Neural progenitor cell (in vitro differentiated cells): ENCODE measurements around the gene GORAB. TPM values are rescaled to one million over a fixed set of nuclear protein-coding genes. Genes with fewer than 3 reads are reported as not detected.

Experiments used
- DNase-seq: peaks from one replicate; pipeline ENCODE4 v3.0.0-alpha.2; 2016; ENCODE audit warnings: low spot score
- H2AFZ ChIP-seq: fragments of 200-600 bp; sonication (generic); replicated peaks from 2 replicates; pipeline ENCODE4 v1.6.1; 2016; ENCODE audit warnings: antibody characterized with exemption
- H3F3A ChIP-seq: fragments of 200-600 bp; sonication (generic); 2 replicates; pipeline ENCODE4 v1.6.1; 2016; ENCODE audit warnings: antibody characterized with exemption, low read depth
- H3K27ac ChIP-seq: fragments of 200-600 bp; sonication (generic); 2 replicates; pipeline ENCODE4 v1.5.1; 2016; ENCODE audit warnings: mild to moderate bottlenecking
- H3K27me3 ChIP-seq: fragments of 200-600 bp; sonication (generic); 2 replicates; pipeline ENCODE4 v1.6.1; 2016; ENCODE audit warnings: mild to moderate bottlenecking, moderate library complexity
- H3K36me3 ChIP-seq: fragments of 200-600 bp; sonication (generic); 2 replicates; pipeline ENCODE4 v1.5.1; 2016
- H3K4me1 ChIP-seq: fragments of 200-600 bp; sonication (generic); 2 replicates; pipeline ENCODE4 v1.6.1; 2016; ENCODE audit warnings: mixed run types
- H3K4me2 ChIP-seq: fragments of 200-600 bp; sonication (generic); 2 replicates; pipeline ENCODE4 v1.6.1; 2016
- H3K4me3 ChIP-seq: fragments of 200-600 bp; sonication (generic); 2 replicates; pipeline ENCODE4 v1.5.1; 2016
- H3K79me2 ChIP-seq: fragments of 200-600 bp; sonication (generic); 2 replicates; pipeline ENCODE4 v1.6.1; 2016; ENCODE audit warnings: low read depth
- H3K9ac ChIP-seq: fragments of 200-600 bp; sonication (generic); 2 replicates; pipeline ENCODE4 v1.6.1; 2016
- H3K9me3 ChIP-seq: fragments of 200-600 bp; sonication (generic); 2 replicates; pipeline ENCODE4 v1.5.1; 2016; ENCODE audit warnings: low read depth
- H4K20me1 ChIP-seq: fragments of 200-600 bp; sonication (generic); 2 replicates; pipeline ENCODE4 v1.6.1; 2016; ENCODE audit warnings: low read depth
- H3K27ac Mint-ChIP-seq: 3 replicates; pipeline ENCODE4 v1.8.0; 2021; ENCODE audit warnings: mixed read lengths
- H3K27me3 Mint-ChIP-seq: 2 replicates; pipeline ENCODE4 v1.8.0; 2022; ENCODE audit warnings: low read depth, mild to moderate bottlenecking, inconsistent platforms, moderate library complexity, mixed read lengths; ENCODE audit not compliant: insufficient read depth
- H3K36me3 Mint-ChIP-seq: 3 replicates; pipeline ENCODE4 v1.8.0; 2021; ENCODE audit warnings: mixed read lengths
- H3K4me1 Mint-ChIP-seq: 3 replicates; pipeline ENCODE4 v1.8.0; 2021; ENCODE audit warnings: mixed read lengths
- H3K4me3 Mint-ChIP-seq: 3 replicates; pipeline ENCODE4 v1.8.0; 2021; ENCODE audit warnings: mild to moderate bottlenecking, moderate library complexity, mixed read lengths
- H3K9me3 Mint-ChIP-seq: 3 replicates; pipeline ENCODE4 v1.8.0; 2020; ENCODE audit warnings: mixed read lengths
- EZH2 ChIP-seq: fragments of 200-600 bp; sonication (generic); IDR thresholded peaks from 2 replicates; pipeline ENCODE4 v1.6.1; 2017; ENCODE audit warnings: antibody characterized with exemption, mild to moderate bottlenecking, moderate library complexity
- EZH2phosphoT487 ChIP-seq: fragments of 200-600 bp; sonication (generic); IDR thresholded peaks from 2 replicates; pipeline ENCODE4 v1.6.1; 2017; ENCODE audit warnings: antibody characterized with exemption
- total RNA-seq: library from RNA; depleted of rRNA; stranded (reverse); fragments of >200 nt; gene quantifications from 2 replicates; pipeline ENCODE4 v1.2.3, GENCODE V29; 2015; ENCODE audit warnings: low replicate concordance
- TF ChIP-seq, protein P1 (sequence below): fragments of 200-600 bp; sonication (generic); IDR thresholded peaks from 2 replicates; pipeline ENCODE4 v1.5.1; 2017; ENCODE audit warnings: antibody characterized with exemption, mild to moderate bottlenecking

The GORAB gene
- total RNA-seq, 1 donor from 2014 or later, result 23.8 TPM

DNA sequence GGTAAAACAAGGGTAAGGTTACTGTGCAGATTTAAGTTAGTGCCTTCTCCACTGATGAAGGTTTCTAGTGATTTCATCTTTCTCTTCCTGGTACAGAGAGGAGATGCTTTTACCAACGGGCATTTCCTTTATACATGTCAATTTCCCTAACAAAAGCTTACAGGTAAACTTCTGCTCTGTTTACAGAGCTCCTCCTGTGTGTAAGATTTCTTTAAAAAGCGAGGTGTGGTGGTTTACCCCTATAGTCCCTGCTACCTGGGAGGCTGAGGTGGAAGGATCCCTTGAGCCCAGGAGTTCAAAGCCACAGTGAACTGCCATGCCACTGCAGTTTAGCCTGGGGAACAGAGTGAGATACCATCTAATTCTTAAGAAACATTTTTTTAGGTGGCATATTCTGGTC is 40.7 kb upstream of the GORAB start:
- no peak for DNase-seq
- no peaks in the 10 kb centered on the region for H3K36me3 ChIP-seq
- H3K9ac ChIP-seq, result no peak overlapping the region
- H3K36me3 Mint-ChIP-seq, result no peaks in the 10 kb centered on the region
- no peak overlapping the region for H3K4me3 Mint-ChIP-seq
- H3F3A ChIP-seq, result no peaks in the 10 kb centered on the region
- no peaks in the 10 kb centered on the region for H3K27me3 Mint-ChIP-seq
- no peaks in the 10 kb centered on the region for H3K9me3 Mint-ChIP-seq
- H3K4me3 ChIP-seq, result no peak overlapping the region
- peaks cover 4% of the 10 kb centered on the region for H3K4me1 Mint-ChIP-seq
- no peaks in the 10 kb centered on the region for H3K27me3 ChIP-seq
- no peak overlapping the region for H3K4me2 ChIP-seq
- no peaks in the 10 kb centered on the region for H4K20me1 ChIP-seq
- no peaks in the 10 kb centered on the region for H3K4me1 ChIP-seq
- no peaks in the 10 kb centered on the region for H3K79me2 ChIP-seq
- no peak overlapping the region for H3K27ac ChIP-seq
- no peaks in the 10 kb centered on the region for H3K9me3 ChIP-seq
- H3K27ac Mint-ChIP-seq, result no peak overlapping the region
- no peak overlapping the region for H2AFZ ChIP-seq
- no peak for TF ChIP-seq EZH2phosphoT487
- TF ChIP-seq, protein P1, sequence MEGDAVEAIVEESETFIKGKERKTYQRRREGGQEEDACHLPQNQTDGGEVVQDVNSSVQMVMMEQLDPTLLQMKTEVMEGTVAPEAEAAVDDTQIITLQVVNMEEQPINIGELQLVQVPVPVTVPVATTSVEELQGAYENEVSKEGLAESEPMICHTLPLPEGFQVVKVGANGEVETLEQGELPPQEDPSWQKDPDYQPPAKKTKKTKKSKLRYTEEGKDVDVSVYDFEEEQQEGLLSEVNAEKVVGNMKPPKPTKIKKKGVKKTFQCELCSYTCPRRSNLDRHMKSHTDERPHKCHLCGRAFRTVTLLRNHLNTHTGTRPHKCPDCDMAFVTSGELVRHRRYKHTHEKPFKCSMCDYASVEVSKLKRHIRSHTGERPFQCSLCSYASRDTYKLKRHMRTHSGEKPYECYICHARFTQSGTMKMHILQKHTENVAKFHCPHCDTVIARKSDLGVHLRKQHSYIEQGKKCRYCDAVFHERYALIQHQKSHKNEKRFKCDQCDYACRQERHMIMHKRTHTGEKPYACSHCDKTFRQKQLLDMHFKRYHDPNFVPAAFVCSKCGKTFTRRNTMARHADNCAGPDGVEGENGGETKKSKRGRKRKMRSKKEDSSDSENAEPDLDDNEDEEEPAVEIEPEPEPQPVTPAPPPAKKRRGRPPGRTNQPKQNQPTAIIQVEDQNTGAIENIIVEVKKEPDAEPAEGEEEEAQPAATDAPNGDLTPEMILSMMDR, result no peak
- no peak for TF ChIP-seq EZH2

DNA sequence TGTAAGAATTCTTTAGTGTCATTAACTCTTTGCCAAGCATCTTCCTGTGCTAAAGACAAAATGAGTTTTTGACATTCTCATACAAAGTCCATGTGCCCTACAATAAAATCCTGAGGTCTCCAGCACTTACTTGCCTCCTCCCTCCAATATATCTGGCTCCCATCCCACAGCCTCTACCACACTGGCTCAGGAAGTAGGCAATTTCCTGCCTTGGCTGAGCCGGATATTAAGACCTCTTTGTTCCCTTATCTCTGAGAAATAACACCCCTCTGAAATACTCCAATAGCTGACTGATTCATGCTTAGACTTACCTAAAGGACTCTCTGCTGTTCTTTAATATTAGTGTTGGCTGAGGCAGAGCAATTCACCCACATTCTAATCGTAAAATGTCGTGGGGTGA is 37.6 kb upstream of the GORAB start:
- H3K4me2 ChIP-seq, result no peak overlapping the region
- no peaks in the 10 kb centered on the region for H3K4me1 ChIP-seq
- H3K36me3 ChIP-seq, result no peaks in the 10 kb centered on the region
- no peak overlapping the region for H2AFZ ChIP-seq
- no peak for DNase-seq
- peaks cover 4% of the 10 kb centered on the region for H3K4me1 Mint-ChIP-seq
- no peaks in the 10 kb centered on the region for H3K9me3 Mint-ChIP-seq
- H3K9ac ChIP-seq, result no peak overlapping the region
- no peaks in the 10 kb centered on the region for H3K9me3 ChIP-seq
- H3K4me3 ChIP-seq, result no peak overlapping the region
- no peaks in the 10 kb centered on the region for H3K36me3 Mint-ChIP-seq
- H3K27me3 Mint-ChIP-seq, result no peaks in the 10 kb centered on the region
- no peaks in the 10 kb centered on the region for H3K27me3 ChIP-seq
- no peaks in the 10 kb centered on the region for H4K20me1 ChIP-seq
- no peak overlapping the region for H3K27ac ChIP-seq
- H3K4me3 Mint-ChIP-seq, result no peak overlapping the region
- H3F3A ChIP-seq, result no peaks in the 10 kb centered on the region
- no peak for TF ChIP-seq EZH2phosphoT487
- TF ChIP-seq, protein P1, result no peak
- TF ChIP-seq EZH2, result no peak
- no peaks in the 10 kb centered on the region for H3K79me2 ChIP-seq
- no peak overlapping the region for H3K27ac Mint-ChIP-seq

DNA sequence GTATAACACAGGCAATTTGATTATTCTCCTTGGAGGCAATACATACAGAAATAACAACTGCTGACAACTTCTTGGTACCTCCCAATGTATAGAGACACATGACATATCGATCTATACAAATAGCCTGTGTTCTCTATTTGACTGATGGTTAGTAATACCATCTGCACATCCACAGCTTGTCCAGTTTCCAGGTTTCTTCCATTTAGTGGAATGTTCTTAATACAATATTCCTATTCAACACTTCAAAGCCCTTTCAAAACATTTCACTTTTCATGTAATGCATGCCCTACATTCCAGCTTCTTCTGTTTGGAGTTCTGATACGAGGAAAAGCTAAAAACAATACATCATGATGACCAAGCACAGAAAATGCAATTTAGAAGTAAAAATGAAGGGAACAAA is 37.0 kb upstream of the GORAB start:
- no peaks in the 10 kb centered on the region for H3K36me3 Mint-ChIP-seq
- no peak for DNase-seq

More for the DNA sequence above, 37.0 kb upstream of the GORAB start:
- Histone ChIP-seq H3K27ac (no peak overlapping the region), H3K4me2 (no peak overlapping the region), H2AFZ (no peak overlapping the region), H4K20me1 (no peaks in the 10 kb centered on the region), H3K36me3 (no peaks in the 10 kb centered on the region), H3K4me3 (no peak overlapping the region), H3K9me3 (no peaks in the 10 kb centered on the region), H3K79me2 (no peaks in the 10 kb centered on the region), H3K9ac (no peak overlapping the region), H3K27me3 (no peaks in the 10 kb centered on the region), H3F3A (no peaks in the 10 kb centered on the region), H3K4me1 (no peaks in the 10 kb centered on the region)
- H3K27me3 Mint-ChIP-seq, result no peaks in the 10 kb centered on the region
- no peaks in the 10 kb centered on the region for H3K9me3 Mint-ChIP-seq
- no peak overlapping the region for H3K27ac Mint-ChIP-seq
- TF ChIP-seq, protein P1, result no peak
- TF ChIP-seq EZH2, result no peak
- no peak for TF ChIP-seq EZH2phosphoT487
- no peak overlapping the region for H3K4me3 Mint-ChIP-seq
- peaks cover 4% of the 10 kb centered on the region for H3K4me1 Mint-ChIP-seq
